ENCODE measurements around the gene JARID2. TPM values are rescaled to one million over a fixed set of nuclear protein-coding genes. Genes with fewer than 3 reads are reported as not detected.
"Not testable (repeated sequence)": the region's sequence is repeated elsewhere in the genome, so short reads cannot be mapped to it uniquely, and the experiment has no call there.

The JARID2 gene
- total RNA-seq, 2 experiments from 2014 or later: 30.0 to 42.4 TPM

DNA sequence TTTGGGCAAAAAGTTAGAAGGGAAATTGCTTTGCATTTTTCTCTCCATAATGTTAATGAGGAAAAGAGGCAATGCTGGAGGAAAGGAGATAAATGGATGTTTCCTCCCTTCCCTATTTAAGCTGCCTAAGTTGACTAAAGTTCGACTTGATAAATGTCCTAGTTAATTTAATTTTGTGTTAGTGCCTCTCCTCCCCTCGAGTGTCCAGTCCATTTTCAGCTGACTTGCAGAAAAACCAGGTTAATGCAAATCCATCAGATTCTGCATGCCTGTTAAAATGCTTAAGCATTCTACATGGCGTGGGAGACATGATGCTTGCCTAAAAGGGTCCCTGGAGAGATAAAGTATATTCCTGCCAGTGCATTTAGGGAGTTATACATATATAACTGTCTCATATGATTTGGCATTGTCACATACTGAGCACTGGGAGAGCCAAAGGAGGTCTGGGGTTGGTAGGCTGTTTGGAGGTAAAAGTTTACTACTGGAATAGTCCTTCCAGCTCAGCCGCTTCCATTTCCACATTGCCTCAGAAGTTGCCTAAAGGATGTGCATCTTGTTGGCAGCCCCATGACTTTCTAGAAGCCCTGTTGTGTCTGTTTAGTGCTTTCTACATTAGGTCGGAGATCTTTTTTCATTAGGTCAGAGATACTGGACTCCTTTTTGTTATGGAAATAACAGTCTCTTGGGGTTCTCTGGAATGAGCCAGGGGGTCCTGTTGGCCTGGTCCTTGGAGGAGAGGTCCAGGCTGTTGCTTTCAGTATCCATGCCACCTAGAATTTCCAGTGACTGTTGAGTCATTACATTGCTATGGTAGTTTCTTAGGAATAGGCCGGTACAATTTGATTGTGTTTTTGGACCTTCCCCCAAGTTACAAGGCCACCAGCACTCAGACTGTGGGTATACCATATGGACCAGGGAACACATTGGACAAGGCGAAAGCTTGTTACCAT lies 30.4 kb downstream of the JARID2 start:
- H3K36me3 Mint-ChIP-seq: peaks cover 5% of the 10 kb centered on the region
- peaks cover 38% of the 10 kb centered on the region for H3K4me1 Mint-ChIP-seq

DNA sequence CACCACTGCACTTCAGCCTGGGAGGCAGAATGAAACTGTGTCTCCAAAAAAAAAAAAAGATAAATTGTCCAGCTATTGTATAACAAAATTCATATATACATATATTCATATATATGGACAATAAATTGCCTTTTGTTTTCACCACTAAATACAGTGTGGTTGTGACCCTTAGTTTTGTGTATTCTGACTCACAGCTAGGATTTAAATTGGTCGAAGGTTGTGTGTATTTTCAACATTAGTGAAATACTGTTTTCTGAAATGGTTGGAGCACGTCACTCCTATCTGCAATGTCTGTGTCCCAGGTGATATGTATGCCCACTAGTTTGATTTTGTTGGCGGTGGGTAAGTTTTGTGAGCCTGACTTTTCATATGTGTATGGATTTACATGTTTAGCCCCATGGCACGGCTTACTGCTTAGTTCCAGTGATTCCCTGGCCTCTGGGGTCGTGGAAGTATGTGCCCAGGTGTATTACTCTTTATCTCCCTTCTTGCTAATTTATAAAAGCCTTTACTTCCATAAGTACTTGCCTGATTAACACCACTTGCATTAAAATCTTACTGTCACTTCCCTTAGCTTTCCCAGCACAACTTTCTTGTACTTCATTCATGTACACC lies 33.3 kb downstream of the JARID2 start:
- H3K27ac Mint-ChIP-seq: no peak overlapping the region

More for the DNA sequence above, 30.4 kb downstream of the JARID2 start:
- Mint-ChIP-seq H3K9me3 (ENCODE audit: low read depth) (no peaks in the 10 kb centered on the region), H3K27ac (no peak overlapping the region), H3K4me3 (no peak overlapping the region), H3K27me3 (no peaks in the 10 kb centered on the region)
- ATAC-seq (no peak), DNase-seq (no peak)
- CTCF ChIA-PET: no interaction called here

DNA sequence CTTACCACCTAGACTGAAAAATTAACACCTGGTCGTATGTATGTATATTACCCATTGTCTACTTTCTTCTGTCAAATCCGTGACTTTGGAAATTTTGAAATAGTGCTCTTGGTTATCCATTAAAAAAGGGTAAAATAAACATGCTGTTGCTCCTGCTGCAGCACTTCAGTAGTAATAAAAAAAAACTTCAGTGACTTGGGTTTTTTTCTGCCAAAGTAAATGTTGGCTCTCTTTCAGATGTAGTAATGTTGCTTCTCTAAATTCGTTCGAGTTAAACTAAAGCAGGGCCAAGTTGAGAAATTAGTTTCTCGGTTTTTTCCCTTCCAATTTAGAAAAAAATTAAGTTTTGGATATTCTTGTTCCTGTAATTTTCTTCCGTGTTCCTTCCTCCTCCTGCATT lies 34.2 kb downstream of the JARID2 start:
- CTCF ChIA-PET: interaction anchor here (0.8 kb wide), 1 partner anchor 49 kb away, joined by 4 read pairs; no protein-coding TSS in a partner anchor
- Mint-ChIP-seq H3K27ac (peak overlapping the region; percentile 24), H3K4me1 (peaks cover 46% of the 10 kb centered on the region), H3K9me3 (ENCODE audit: low read depth) (no peaks in the 10 kb centered on the region), H3K4me3 (no peak overlapping the region), H3K36me3 (peaks cover 7% of the 10 kb centered on the region), H3K27me3 (no peaks in the 10 kb centered on the region)
- DNase-seq (no peak), ATAC-seq (no peak)

More for the DNA sequence above, 33.3 kb downstream of the JARID2 start:
- CTCF ChIA-PET: interaction anchor here (0.9 kb wide), 1 partner anchor 142 kb away, joined by 3 read pairs; no protein-coding TSS in a partner anchor
- ATAC-seq: no peak
- Mint-ChIP-seq H3K4me3 (no peak overlapping the region), H3K4me1 (peaks cover 52% of the 10 kb centered on the region), H3K27me3 (no peaks in the 10 kb centered on the region), H3K9me3 (ENCODE audit: low read depth) (no peaks in the 10 kb centered on the region), H3K36me3 (peaks cover 11% of the 10 kb centered on the region)
- DNase-seq: no peak

DNA sequence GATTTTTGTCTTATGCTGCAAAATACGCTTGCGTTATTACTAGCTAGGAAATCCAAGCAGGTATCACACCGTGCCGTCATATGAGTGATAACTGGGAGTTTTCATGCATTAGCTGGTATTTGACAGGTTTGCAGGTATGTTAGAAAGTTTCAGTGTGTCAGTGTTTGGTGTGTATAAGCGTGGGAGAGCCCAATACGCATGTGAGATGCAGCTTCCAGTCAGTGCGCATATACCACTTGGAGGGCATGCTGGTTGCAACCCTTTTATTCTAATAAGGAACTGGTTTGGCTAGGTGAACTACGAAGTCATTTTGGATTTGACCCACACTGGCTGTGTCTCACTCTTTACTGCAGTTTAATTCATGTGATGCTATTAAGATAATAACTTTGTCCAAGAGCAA lies 35.1 kb downstream of the JARID2 start:
- ATAC-seq: no peak
- Mint-ChIP-seq H3K4me1 (peaks cover 44% of the 10 kb centered on the region), H3K27ac (peak overlapping the region; percentile 37), H3K27me3 (no peaks in the 10 kb centered on the region), H3K36me3 (peaks cover 7% of the 10 kb centered on the region), H3K9me3 (ENCODE audit: low read depth) (no peaks in the 10 kb centered on the region), H3K4me3 (no peak overlapping the region)
- no peak for DNase-seq
- CTCF ChIA-PET: no interaction called here

DNA sequence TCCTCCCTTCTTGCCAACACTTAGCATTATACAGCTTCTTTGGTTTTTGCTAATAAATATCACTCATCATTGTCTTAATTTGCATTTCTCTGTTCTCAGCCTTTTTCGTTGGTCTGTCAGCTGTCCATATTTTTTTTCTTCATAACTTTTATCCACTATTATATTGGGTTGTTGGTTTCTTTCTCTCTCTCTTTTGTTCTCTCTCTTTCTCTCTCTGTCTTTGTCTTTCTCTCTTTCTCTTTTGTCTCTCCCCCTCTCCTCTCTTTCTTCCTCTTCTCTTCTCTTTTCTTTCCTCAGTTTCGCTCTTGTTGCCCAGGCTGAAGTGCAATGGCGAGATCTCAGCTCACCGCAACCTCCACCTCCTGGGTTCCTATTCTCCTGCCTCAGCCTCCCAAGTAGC lies 36.5 kb downstream of the JARID2 start:
- no peak for ATAC-seq
- DNase-seq: no peak
- Mint-ChIP-seq H3K27ac (peak overlapping the region; percentile 37), H3K9me3 (ENCODE audit: low read depth) (no peaks in the 10 kb centered on the region), H3K4me3 (no peak overlapping the region), H3K36me3 (peaks cover 7% of the 10 kb centered on the region), H3K4me1 (peaks cover 42% of the 10 kb centered on the region), H3K27me3 (no peaks in the 10 kb centered on the region)
- CTCF ChIA-PET: no interaction called here

DNA sequence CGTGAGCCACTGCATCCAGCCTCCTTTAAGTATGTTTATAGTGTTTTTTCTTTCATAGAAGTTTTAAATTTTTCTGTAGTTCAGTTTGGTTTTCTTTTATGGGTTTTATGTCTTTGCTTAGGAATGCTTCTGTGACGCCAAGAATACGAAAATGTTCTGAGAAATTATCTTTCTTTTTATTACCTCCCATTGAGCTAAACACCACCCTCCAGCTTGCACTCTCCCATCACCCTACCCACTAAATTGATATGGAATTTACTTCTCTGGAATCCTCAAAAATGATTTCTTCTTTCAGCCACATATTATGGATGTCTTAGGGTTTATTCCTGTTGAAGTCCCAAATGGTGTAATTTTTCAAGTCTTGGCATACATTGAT lies 38.1 kb downstream of the JARID2 start:
- H3K4me1 Mint-ChIP-seq: peaks cover 54% of the 10 kb centered on the region
- DNase-seq (no peak), ATAC-seq (no peak)
- no peaks in the 10 kb centered on the region for H3K27me3 Mint-ChIP-seq
- H3K4me3 Mint-ChIP-seq: no peak overlapping the region
- peaks cover 17% of the 10 kb centered on the region for H3K36me3 Mint-ChIP-seq
- H3K9me3 Mint-ChIP-seq (ENCODE audit: low read depth): no peaks in the 10 kb centered on the region
- CTCF ChIA-PET: interaction anchor here (1.1 to 1.4 kb wide), 2 partner anchors 9 to 160 kb away, joined by 3 read pairs; no protein-coding TSS in a partner anchor
- no peak overlapping the region for H3K27ac Mint-ChIP-seq

DNA sequence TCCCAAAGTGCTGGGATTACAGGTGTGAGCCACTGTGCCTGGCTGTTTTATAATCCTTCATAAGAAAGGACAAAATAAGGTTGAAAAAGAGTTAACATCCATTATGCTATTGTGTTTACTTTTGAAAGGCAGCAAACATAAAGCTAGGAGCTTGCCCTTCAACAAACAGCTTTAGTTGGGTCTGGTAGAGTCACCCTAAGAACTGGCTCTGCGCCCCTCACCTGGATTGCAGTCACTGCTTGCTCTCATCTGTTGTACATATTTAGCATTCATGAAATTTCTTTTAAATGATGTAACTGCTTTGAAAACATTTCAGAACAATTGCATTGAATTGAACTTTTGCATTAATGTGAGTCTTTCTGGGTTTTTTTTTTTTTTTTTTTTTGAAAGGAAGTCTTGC lies 38.9 kb downstream of the JARID2 start:
- CTCF ChIA-PET: interaction anchor here (1.1 to 1.4 kb wide), 2 partner anchors 10 to 159 kb away, joined by 3 read pairs; no protein-coding TSS in a partner anchor

DNA sequence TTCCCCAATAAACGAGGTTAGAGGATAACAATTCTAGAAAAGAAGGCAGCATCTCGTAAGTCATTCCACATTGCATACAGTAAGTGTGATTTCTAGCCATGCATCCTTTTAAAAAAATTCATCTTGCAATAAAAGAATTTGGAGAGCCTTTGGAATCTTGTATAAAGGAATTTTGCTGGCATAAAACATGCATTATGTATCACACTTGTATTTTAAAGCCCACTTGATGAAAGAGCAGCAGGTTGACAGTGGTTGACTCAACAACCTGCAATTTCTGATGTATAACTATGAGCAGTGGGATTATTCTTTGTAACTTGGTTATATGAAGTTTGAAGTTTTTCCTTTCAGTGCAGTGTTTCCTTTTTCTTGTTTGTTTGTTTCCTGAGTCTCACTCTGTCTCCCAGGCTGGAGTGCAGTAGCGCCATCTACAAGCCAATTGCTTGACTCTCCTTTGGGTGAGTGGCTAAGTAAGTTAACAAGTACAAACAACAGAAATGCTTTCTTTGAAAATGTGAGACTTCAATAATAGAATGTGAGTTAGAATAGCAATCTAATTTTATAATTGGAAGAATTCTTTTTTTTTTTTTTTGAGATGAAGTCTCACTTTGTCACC lies 39.9 kb downstream of the JARID2 start:
- Mint-ChIP-seq H3K4me1 (peaks cover 53% of the 10 kb centered on the region), H3K36me3 (peaks cover 18% of the 10 kb centered on the region), H3K9me3 (ENCODE audit: low read depth) (no peaks in the 10 kb centered on the region), H3K27ac (no peak overlapping the region), H3K4me3 (no peak overlapping the region), H3K27me3 (no peaks in the 10 kb centered on the region)
- DNase-seq (no peak), ATAC-seq (no peak)
- CTCF ChIA-PET: no interaction called here

More for the DNA sequence above, 38.9 kb downstream of the JARID2 start:
- no peak overlapping the region for H3K4me3 Mint-ChIP-seq
- no peaks in the 10 kb centered on the region for H3K27me3 Mint-ChIP-seq
- no peaks in the 10 kb centered on the region for H3K9me3 Mint-ChIP-seq (ENCODE audit: low read depth)
- DNase-seq: no peak
- peaks cover 18% of the 10 kb centered on the region for H3K36me3 Mint-ChIP-seq
- H3K27ac Mint-ChIP-seq: no peak overlapping the region
- no peak for ATAC-seq
- H3K4me1 Mint-ChIP-seq: peaks cover 52% of the 10 kb centered on the region

DNA sequence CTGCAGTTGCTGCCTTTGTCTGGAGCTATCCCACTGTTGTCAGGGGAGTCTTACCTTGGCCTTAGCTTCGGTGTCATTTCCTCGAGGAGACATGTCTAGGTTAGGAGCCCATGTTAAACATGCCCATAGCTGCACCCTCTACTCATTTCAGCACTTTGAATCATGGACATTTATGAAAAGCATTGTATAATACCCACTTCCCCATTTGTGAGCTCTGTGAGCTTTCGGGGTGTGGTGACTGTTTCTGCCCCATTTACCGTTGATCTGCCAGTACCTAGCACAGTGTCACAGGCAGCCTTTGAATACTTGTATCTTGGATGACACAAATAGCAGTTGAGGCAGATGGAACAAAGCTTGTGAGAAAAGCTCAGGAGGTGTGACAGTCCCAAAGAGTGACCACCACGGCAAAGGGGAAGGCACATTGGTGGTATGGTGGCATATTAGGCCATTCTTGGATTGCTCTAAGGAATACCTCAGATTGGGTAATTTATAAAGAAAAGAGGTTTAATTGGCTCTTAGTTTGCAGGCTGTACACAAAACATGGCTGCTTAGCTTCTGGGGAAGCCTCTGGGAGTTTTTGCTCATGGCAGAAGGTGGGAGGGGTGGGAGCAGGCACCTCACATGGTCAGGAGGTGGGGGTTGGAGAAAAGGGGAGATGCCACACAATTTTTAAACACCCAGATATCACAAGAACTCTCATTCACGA lies 42.0 kb downstream of the JARID2 start:
- Mint-ChIP-seq H3K4me3 (no peak overlapping the region), H3K27me3 (no peaks in the 10 kb centered on the region), H3K36me3 (peaks cover 16% of the 10 kb centered on the region), H3K27ac (no peak overlapping the region), H3K9me3 (ENCODE audit: low read depth) (no peaks in the 10 kb centered on the region), H3K4me1 (peaks cover 48% of the 10 kb centered on the region)
- DNase-seq (no peak), ATAC-seq (no peak)
- CTCF ChIA-PET: interaction anchor here (1.2 kb wide), 1 partner anchor 12 kb away, joined by 3 read pairs; no protein-coding TSS in a partner anchor

DNA sequence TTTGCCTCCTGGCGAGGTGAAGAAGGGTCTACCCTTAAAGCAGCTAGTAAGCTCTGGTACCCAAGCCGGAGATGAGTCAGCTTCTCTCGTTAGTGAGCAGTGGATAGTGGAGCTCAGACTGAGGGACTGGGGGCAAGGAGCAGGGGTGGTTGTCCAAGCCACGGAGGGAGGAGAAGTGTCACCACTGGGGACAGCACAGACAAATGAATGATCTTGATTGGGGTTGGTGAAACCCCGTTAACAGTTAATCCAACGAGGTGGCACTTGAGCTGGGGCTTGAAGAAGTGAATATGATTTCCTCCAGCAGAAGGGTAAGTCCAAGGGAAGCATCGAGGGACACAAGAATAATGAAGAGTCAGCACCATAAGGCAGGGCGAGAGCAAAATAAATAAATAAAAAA lies 43.0 kb downstream of the JARID2 start:
- ATAC-seq (peak; percentile 29), DNase-seq (no peak)
- Mint-ChIP-seq H3K9me3 (ENCODE audit: low read depth) (no peaks in the 10 kb centered on the region), H3K4me1 (peaks cover 57% of the 10 kb centered on the region), H3K27ac (peak overlapping the region; percentile 47), H3K4me3 (no peak overlapping the region), H3K27me3 (no peaks in the 10 kb centered on the region), H3K36me3 (peaks cover 23% of the 10 kb centered on the region)
- CTCF ChIA-PET: interaction anchor here (0.6 kb wide), 1 partner anchor 11 kb away, joined by 3 read pairs; no protein-coding TSS in a partner anchor

DNA sequence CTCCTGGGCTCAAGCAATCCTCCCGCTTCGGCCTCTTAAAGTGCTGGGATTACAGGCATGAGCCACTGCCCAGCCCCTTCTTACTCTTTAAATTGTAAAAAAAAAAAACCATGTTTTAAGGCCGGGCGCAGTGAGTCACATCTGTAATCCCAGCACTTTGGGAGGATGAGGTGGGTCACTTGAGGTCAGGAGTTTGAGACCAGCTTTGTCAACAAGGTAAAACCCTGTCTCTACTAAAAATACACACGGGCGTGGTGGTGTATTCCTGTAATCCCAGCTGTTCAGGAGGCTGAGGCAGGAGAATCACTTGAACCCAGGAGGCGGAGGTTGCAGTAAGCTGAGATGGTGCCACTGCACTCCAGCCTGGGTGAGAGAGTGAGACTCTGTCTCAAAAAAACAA lies 43.6 kb downstream of the JARID2 start:
- ATAC-seq; H3K4me3 Mint-ChIP-seq; H3K9me3 Mint-ChIP-seq (ENCODE audit: low read depth); H3K27me3 Mint-ChIP-seq; DNase-seq: not testable (repeated sequence)
- CTCF ChIA-PET: interaction anchor here (0.9 kb wide), 1 partner anchor 51 kb away, joined by 3 read pairs; no protein-coding TSS in a partner anchor
- peak overlapping the region; percentile 65 for H3K27ac Mint-ChIP-seq
- H3K4me1 Mint-ChIP-seq: peaks cover 60% of the 10 kb centered on the region
- H3K36me3 Mint-ChIP-seq: peaks cover 23% of the 10 kb centered on the region

DNA sequence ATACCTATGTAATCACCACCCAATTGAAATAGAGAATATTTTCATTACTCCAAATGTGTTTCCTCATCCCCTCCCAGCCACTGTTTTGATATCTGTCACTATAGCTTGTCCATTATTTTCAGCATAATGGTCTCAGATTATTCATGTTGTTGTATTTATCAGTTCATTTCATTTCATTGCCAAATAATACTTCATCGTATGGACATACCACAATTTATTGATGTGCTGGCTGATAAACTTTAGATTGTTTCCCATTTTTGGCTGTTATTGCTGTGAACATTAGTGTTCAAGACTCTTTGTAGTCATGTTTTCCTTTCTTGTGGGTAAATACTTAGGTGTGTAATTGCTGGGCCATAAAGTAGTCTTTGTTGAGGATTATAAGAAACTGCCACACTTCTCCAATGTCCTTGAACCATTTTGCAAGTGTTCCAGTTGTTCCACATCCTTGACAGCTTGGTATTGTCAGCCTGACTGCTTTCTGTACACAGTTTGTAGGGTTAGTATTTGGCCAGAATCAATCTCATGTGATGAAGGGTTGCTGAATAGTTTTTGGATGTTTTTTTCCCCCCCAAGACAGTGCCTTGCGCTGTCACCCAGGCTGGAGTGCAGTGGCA lies 44.3 kb downstream of the JARID2 start:
- no peak overlapping the region for H3K4me3 Mint-ChIP-seq
- DNase-seq (no peak), ATAC-seq (no peak)
- H3K4me1 Mint-ChIP-seq: peaks cover 63% of the 10 kb centered on the region
- H3K27me3 Mint-ChIP-seq: no peaks in the 10 kb centered on the region
- H3K36me3 Mint-ChIP-seq: peaks cover 26% of the 10 kb centered on the region
- H3K27ac Mint-ChIP-seq: peak overlapping the region; percentile 65
- H3K9me3 Mint-ChIP-seq (ENCODE audit: low read depth): no peaks in the 10 kb centered on the region
- CTCF ChIA-PET: interaction anchor here (0.9 kb wide), 1 partner anchor 50 kb away, joined by 3 read pairs; no protein-coding TSS in a partner anchor
